Fibroblast of upper back skin (primary cell): Measurements from ENCODE around the gene KIAA0513.

ENCODE experiments used
- DNase-seq: peaks from one replicate; pipeline ENCODE4 v3.0.0-alpha.2; 2013

KIAA0513 gene

DNA sequence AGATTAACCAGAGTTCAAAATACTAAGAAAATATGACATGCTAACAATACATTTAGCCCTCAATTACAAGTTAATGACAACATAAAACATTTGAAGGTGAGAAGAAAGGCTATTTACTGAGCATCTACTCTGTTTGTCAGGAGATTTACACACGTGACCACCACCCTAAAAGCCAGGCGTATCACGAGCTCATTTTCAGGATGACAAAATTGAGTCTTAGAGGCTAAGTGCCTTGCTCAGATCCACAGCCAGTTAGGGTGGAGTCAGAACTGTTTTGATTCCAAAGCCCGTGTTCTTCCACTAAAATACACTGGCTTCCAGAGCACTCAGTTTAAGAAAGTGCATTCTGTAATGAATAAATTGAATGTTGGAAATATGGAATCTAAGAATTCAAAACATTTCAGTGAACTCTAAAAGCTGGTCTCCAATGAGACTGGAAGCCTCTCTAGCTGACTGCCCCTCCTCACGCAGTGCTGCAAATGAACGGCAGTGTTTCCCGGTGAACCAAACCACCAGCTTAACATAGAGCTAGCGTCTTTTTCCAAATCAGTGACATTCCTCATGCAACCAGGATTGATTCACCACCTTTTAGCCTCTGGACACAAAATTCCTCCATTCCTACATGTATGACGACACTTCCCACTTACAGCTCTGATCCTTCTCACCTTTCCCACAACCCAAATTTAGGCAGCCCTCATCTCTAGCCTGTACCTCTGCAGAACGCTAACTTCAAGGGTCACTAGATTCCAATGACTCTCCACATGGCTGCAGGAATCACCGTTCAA is 22.1 kb upstream of the KIAA0513 start:
- peak; percentile 69 for DNase-seq

GRCh38 chr16:85006639-85007038 is 21.0 kb upstream of the KIAA0513 start:
- peak; percentile 72 for DNase-seq

- no peak for DNase-seq
Measured at GRCh38 chr16:85007496-85008214, 19.9 kb upstream of the KIAA0513 start.

DNA sequence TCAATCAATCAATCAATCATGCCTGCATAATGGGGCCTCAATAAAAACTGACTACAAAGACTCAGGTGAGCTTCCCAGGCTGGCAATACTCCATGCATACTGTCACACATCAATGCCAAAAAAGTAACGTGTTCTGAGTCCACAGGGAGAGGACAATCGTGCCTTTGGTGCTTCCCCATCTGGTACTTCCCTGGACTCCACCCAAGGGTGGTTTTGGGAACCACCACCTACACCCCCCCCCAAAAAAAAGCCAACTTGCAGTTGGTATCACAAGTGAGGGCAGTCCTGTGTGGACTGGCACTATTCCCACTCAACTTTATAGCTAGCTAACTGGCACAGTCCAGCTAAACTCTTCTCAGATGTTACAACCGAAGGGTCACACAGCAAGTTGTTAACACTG is 19.3 kb upstream of the KIAA0513 start:
- DNase-seq: no peak

DNA sequence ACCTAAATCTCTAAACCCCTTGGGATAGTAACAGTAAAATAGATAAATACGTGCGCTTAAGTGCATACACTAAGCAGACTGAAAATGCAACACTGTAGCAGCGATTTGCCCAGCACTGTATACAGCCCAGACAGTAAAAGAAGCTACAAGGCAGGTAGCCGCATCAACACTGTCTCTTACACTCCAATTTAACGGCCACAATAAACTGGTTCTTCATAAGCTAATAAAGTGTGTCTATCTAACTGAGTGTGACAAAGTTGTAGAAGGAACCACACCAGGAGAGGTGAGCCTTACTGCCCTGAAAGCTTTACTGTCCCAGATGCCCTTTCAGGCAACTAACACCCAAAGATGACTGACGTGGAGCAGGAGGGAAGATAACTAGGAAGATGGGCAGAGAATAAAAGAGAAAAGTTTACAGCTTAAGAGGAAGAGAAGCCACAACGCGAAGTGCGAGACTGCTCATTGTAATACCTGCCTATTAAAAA is 17.1 kb upstream of the KIAA0513 start:
- no peak for DNase-seq

DNA sequence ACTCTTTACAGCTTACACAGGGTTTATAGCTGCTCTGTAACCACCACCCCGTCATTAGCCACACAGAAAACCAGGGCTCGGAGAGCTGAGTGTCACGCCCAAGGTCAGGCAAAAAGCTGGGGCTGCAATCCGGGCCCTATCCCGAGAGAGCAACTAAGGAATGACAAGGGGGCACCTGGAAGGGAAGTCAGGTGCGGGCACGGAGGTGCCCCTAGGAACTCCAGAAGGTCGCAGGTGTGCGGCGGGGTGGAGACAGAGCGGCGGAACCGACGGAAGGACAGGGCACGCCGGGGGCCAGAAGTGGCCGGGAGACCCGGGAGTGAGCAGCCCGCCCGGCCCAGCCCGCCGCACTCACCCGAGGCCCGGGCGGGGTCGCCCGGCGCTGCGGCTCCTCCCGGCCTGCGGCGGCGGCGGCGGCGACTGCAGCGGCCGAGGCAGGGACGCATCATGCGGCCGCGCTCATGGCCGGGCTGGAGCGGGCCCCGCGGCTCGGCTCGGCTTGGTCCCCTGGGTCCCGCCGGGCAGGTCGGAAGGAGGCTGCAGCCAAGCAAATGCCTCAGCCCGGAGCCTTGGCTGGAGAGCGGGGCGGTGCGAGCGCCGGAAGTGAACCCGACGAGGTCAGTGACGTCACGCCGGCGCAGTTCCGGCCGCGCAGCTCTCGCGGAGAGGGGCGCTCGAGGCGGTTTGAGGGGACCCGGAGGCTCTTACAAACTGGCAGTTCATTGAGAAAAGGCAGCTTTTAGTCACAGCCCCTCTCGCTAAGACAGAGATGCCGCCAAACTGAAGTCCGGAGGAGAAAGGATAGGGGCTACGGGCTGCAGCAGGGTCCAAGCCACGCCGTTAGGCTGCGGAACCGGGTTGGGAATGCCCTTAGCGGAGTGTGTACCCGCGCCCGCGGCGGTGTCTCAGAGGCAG is 16.4 kb upstream of the KIAA0513 start, which contains the start of gene ZDHHC7:
TSS of gene ZDHHC7 (minus strand) at position 605 of the 915 bp plus-strand sequence. CDS start 20,917 bp downstream, outside the sequence.
- peak; percentile 83 for DNase-seq

- no peak for DNase-seq
Measured at GRCh38 chr16:85011846-85012284, 15.7 kb upstream of the KIAA0513 start.

GRCh38 chr16:85014311-85014710 is 13.3 kb upstream of the KIAA0513 start:
- no peak for DNase-seq

DNA sequence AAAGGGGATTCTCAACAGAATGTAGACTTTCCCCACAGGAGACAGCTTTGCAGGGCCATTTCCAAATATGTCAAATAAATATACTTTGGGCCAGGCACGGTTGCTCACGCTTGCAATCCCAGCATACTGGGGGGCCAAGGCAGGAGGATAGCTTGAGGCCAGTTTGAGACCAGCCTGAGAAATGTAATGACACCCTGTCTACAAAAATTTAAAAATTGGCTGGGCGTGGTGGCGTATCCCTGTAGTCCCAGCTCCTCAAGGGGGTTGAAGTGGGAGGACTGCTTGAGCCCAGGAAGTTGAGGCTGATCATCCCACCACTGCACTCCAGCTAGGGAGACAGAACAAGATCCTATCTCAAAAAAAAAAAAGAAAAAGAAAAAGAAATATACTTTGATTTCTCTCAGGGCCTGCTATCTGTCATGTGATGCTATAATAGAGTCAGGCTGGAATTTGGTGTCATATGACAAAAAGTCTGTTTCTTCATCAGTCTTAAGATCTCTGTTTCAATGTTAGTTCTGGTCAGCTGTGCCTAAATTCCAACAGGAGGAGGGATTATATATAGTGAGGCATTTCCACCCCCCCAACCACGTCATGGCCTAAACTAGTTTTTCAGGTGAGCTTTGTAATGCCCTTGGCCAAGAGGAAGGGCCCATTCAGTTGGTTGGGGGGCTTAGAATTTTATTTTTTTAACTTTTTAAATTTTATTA is 12.0 kb upstream of the KIAA0513 start:
- DNase-seq: no peak

DNA sequence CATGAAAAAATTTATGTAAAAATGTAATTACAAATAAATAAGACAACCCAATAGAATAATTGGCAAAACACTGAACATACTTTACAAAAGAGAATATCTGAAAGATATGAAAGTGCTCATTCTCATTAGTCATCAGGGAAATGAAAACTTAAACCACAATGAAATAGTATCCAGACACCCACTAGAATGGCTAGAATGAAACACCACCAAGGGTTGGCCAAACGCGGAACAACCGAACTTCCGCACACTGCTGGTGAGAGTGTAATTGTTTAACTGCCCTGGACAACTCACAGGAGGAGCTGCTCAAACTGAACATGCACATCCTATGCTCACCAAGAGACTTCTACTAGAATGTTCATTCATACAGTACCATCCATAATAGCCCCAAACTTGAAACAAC is 10.4 kb upstream of the KIAA0513 start:
- peak; percentile 33 for DNase-seq

DNA sequence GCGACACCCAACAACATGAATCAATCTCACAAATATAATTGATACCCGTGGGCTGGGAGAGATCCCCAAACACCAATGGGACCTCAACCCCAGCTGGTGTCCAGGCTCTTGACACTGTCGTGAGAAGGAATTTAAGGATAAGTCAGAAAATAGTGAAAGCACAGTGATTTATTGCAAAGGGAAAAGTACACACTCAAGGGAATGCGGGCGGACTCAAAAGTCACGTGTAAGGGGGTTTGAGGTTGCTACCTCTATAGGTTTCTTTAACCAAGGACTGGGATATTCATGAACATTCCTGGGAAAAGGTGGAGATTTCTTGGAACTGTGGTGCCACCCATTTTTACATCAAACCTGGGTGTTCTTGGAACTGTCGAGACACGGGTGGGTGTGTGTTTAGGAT is 10.0 kb upstream of the KIAA0513 start:
- DNase-seq: no peak

DNA sequence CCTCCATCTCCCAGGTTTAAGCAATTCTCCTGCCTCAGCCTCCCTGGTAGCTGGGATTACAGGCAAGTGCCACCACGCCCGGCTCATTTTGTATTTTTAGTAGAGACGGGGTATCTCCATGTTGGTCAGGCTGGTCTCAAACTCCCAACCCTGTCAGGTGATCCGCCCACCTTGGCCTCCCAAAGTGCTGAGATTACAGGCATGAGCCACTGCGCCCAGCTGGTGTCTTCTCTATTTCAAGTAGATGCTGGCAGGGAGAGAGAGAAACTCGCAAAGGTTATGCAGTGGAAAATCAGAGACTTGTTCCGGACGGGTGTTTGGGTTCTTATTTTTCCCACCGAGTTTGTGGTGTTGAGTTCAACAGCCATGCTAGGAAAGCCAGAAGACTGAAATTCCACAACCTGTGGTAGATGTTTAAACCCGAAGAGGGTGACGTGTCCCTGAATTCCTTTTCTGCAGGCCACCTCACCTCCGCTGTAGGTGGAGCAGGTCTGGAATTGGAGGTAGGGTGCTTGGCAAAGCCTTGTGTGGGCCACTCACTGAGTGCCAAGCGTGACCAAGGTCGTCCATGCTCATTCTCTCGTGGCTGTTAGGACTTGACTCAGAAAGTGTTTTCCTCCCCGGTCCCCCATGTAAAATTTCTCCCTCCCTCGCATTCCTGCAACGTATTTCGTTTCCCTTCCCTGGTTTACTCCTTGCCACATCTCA is 8.9 kb upstream of the KIAA0513 start:
- DNase-seq: no peak

DNA sequence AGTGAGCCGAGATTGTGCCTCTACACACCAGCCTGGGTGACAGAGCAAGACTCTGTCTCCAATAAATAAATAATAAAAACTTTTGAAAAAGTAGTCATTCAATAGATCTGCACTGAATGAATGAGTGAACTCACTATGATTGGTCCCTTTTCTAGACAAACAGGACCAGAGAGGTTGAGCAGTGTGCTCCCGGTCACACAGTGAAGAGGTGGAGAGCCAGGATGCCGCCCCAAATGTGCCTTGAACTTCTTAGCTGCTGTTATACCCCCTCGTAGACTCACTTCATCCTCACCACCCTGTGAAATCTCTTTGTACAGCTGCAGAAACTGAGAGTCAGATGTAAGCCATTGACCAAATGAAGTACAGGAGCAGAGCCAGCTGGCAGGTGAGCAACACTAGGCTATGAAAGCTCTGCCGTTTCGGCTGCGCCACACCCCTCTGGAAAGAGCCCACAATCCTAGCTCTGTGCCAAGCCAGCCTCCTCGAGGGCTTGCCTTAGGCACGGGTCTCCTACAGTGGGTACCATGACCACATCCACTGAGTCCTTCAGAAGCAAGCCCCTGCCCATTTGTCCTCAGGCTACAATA is 7.8 kb upstream of the KIAA0513 start:
- DNase-seq: no peak

DNA sequence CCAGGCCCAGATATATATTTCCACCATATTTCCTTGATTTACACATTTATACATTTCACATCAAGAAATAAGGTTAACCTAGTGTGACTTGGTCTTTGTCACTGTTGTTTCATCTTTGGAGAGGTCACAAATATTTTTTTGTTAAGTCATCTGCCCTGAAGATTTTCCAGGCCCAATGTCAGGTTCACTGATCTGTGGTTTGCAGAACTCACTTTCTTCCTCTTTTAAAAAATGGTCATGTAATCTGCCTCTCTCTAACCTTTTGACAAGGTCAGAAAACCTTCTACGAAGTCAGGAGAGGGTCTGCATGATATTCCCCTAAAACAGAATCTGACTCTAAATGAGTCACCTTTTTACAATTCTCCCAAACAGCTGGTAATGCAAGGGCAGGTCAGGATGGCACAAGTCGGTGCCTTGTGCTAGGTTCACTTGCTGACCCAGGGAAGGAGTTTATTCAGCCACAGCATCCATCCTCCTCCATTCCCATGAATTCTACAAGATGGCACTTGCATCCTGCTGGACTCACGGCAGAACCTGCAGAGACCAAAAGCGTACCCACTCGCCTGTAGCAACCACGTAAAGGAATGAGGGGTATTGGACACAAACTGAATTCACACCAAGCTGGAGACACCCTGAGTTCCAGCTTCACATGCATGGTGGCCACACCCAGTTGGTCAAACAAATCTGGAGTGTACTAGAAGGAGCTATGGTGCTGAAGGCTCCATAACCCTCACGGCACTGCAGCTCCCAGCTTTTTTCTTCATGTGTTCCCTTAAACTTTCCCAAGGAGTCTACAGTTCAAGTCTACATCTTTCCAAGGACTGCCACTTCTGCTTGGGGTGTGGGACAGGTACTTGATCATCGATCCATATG is 1.6 kb upstream of the KIAA0513 start:
- no peak for DNase-seq

DNA sequence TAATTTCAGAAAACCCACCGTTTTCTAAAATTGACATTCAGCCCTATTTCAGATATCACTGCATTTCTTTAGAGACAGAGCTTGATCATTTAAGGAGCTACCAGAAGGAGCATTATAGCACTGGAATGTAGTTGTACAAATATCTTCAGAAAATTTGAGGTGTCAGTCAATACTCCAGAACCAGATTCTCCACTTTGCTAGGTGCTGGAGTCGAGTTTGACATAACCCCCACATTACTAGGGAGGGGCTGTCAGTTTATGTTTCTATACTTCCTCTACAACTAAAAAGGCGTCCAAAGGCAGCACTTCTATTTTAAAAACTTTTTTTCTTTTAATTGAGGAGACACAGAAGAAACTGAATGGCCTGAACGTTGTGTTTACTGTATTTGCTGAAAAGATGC is 892 bp upstream of the KIAA0513 start:
- DNase-seq: no peak

GRCh38 chr16:85027958-85028684 is 526 bp downstream of the KIAA0513 start:
- DNase-seq: no peak

DNA sequence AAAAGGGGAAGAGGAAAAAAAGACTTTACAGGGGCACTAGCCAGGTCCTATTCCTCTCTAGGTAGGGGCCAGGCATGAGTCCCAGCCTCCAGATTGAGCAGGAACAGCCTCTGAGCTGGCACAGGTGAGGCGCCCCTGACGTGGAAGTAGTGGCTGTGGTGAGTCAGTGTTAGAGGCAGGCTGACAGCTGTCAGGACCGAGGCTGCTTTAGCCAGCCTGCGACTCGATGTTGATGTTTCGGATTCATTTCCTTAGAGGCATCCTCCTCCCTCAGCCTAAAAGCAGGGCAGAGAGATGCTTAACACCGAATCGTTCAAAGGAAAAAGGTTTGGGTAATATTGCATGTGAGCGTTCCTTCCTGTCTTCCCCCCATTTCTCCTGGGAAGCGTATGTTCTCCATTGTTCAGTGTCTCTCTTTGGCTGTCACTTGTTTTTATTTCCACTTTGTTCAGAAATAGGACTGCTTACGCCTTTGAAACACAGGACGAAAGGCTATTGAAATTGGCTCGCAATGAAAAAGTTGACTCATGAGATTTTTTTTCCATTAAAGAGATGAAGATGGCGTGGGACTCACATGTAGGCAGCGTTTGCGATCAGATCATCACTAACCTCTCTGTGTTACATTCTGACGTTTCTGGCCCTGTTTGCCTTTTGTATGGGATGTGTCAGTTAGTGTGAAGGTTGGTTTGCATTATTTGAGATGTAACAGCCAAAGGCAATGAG is 1.3 kb downstream of the KIAA0513 start:
- DNase-seq: peak; percentile 29

DNA sequence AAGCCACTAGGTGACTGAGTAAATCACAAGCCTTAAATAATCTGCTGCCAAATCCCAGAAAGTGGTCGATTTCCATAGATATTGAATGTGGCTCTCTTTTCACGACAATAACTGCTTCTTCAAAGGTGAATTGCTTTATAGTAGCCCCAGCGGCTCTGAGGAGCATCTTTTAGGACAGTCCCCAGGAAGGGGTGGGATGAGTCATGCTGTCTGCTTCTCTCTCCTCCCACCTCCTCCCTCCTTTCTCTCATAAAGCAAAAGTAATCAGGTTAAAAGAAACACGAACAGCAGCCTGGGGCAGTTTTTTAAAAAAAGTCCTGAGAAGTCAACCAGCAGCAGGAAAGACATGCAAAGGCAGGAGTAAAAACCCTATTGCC is 1.8 kb downstream of the KIAA0513 start:
- peak; percentile 32 for DNase-seq

GRCh38 chr16:85029981-85030401 is 2.4 kb downstream of the KIAA0513 start:
- DNase-seq: no peak
